NCI-H146 (cell line): ENCODE measurements around the gene WSCD2.

Experiments used
- DNase-seq: peaks from one replicate; lab custom pipeline; 2025; lab: John Stamatoyannopoulos, UW

Gene WSCD2

DNA sequence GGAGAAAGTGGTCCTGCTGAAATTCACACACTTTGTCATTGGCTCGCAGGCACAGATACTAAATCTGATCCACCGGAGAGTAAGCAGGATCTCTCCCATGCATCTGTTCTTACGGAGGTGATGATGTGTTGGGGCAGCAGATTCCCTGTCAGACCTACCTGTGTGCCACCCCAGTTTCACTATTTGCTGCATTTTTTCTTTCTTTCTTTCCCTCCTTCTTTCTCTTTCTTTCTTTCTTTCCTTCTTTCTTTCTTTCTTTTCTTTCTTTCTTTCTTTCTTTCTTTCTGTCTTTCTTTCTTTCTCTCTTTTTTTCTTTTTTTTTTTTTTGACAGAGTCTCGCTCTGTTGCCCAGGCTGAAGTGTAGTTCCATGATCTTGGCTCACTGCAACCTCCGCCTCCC lies 37.4 kb downstream of the WSCD2 start:
- no peak for DNase-seq

GRCh38 chr12:108167974-108168373 lies 38.9 kb downstream of the WSCD2 start:
- no peak for DNase-seq

DNA sequence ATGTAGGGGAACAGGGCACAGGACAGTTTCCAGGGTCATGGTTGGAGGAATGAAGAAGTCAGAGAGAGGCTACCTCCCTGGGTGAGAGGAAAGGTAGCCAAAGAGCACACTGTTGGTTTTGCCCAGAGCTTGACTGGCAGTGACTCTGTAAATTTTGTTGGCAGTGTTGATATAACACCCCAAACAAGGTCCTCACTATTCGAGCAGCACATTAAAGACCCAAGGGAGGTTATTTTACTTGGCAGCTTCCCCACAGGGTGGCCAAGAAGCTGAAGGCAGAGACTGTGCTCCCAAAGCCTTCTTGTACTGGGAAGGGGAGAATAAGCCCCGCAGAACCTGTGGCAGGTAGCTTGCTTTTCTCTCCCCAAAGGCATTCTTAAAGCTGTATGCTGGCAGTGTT lies 40.6 kb downstream of the WSCD2 start:
- DNase-seq, result no peak

DNA sequence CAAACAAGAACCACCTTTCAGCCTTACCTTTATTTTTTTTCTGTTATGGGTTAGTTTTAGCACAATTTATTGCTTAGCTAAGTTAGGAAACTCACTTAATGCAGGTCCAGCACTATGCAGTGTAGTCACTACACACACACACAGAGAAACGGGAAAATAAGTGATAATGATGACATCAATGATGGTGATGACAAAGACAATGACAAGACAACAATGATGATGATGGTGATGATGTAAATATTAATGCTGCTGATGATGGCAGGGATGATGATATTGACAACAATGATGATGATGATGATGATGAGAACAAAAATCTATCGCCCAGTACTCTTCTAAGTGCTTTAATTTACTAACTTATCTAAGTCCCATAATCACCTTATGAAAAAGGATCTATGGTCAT lies 41.1 kb downstream of the WSCD2 start:
- no peak for DNase-seq

DNA sequence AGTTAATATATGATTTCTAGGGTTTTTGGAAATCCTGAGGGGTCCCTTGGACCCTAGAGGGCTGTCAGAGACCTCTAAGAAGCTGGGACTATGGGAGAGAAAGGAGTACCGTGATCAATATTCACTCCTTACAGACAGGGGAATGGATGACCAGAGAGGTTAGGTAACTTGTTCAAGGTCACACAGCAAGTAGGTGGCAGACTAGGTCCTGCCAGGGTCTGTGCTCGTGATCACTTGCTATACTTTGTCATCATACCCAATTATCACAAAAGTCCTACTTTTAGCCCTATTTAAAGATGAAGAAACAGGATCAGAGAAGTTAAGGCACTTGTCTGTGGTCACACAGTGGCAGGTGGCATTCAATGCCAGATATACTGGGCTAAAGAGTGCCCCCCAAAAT lies 42.9 kb downstream of the WSCD2 start:
- no peak for DNase-seq

- DNase-seq, result peak; percentile 19
Observed at GRCh38 chr12:108173160-108173559, 44.1 kb downstream of the WSCD2 start.

DNA sequence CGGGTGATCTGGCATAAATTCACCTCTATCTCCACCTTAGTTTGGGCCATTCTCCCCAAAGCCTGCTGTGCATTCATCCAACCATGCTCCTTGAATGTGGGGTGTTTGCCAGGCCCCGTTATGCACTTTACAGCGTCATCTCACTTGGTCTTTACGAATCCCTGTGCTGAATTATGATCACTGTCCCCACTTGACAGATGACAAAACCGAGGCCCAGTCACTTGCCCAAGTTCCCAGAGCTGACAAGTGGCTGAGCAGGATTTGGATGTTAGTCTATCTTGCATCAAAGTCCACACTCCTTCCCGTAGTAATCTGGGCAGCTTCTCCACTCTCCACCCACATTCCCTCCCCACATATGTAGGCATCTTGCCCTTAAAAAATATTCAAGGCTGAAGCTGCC lies 44.8 kb downstream of the WSCD2 start:
- no peak for DNase-seq

DNA sequence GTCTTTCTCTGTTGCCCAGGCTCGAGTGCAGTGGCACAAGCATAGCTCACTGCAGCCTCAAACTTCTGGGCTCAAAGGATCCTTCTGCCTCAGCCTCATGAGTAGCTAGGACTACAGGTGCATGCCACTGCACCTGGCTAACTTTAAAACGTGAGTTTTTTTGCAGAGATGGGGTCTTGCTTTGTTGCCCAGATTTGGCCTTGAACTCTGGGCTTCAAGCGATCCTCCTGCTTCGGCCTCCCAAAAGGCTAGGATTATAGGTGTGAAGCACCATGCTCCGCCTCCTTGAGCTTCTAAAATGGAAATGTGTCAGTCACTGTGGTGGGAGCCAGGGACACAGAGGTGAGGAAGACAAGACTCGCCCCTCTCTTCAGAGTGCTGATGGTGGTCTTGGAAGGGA lies 45.6 kb downstream of the WSCD2 start:
- DNase-seq, result no peak

- DNase-seq, result peak; percentile 60
Observed at GRCh38 chr12:108175310-108175709, 46.2 kb downstream of the WSCD2 start.

GRCh38 chr12:108176292-108176691 lies 47.2 kb downstream of the WSCD2 start:
- DNase-seq, result no peak

- DNase-seq, result no peak
Observed at GRCh38 chr12:108177131-108177530, 48.0 kb downstream of the WSCD2 start.

DNA sequence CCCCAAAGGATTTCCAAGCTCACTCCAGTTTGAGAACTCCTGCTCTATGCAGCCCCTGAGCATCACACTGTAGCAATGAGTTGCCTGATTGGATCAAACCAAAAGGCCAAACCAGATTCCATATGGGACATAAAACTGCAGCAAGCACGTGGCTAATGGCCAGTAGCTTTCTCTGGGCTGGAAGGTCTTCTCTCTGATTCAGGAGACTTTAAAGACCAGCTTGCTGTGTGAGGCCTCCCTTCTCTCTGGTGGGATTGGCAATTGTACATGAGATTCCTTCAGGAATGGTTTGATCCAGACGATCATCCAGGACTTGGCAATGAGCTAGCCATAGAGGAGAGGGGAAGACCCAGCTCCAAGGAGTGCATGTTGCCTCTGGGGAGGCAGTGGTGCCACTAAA lies 50.2 kb downstream of the WSCD2 start:
- no peak for DNase-seq

GRCh38 chr12:108180255-108181094 lies 51.4 kb downstream of the WSCD2 start:
- no peak for DNase-seq

- no peak for DNase-seq
Observed at GRCh38 chr12:108181095-108181454, 52.0 kb downstream of the WSCD2 start.

- no peak for DNase-seq
Observed at GRCh38 chr12:108182096-108182495, 53.0 kb downstream of the WSCD2 start.

- DNase-seq, result no peak
Observed at GRCh38 chr12:108185002-108185401, 55.9 kb downstream of the WSCD2 start.

DNA sequence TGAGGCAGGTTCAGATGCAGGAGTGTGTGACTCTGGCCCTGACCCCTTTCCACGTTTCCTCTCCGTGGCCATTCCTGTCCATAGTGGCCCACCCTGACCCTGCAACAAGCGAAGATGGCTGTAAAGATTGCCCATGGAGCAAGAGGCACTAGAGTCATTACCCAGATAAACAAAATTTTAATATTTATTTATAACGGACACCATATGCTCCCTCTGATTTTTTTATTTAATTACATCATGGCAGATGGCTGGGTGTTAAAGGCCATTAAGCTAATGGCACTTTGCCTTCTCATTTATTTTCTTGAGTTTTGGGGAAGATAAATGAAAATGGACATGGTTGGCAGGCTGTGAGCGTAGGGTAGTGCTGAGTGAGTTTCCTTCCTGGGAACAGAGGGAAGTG lies 58.7 kb downstream of the WSCD2 start:
- no peak for DNase-seq

DNA sequence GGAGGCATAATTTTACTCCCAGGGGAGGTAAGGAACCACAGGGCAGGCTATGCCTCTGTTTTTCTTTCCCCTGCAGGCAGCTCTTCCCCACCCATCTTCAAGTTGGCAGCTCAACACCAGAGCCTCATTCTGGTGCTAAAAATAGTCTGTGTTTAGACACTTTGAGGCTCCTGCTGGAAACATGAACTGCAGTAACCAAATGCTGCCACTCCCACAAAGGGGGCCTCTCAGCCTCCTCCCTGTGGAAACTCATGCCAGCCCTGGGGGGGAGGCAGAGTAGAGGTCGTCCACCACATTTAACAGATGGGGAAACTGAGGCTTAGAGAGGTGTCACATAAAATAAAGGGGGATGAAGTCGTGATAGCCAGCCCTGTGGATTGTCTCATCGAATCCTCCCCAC lies 61.4 kb downstream of the WSCD2 start:
- no peak for DNase-seq

DNA sequence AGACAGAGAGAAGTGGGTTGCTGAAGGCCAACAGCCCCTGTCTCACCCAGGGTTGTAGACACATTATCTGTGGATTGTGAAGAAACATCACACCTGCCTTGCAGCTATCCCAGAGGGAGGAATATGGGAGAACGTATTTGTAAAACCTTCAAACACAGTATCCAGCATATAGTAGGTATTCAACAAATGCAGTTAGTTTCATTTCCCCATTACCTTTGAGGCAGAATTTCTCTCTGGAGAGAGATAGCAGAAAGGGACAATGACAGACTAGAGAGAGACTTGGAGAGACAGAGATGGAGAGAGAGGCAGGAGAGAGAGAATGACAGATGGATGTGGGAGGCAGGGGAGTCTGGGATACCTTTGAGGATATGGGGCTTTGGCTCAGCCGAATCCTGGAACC lies 62.0 kb downstream of the WSCD2 start:
- no peak for DNase-seq

GRCh38 chr12:108191938-108192337 lies 62.9 kb downstream of the WSCD2 start:
- DNase-seq, result no peak

DNA sequence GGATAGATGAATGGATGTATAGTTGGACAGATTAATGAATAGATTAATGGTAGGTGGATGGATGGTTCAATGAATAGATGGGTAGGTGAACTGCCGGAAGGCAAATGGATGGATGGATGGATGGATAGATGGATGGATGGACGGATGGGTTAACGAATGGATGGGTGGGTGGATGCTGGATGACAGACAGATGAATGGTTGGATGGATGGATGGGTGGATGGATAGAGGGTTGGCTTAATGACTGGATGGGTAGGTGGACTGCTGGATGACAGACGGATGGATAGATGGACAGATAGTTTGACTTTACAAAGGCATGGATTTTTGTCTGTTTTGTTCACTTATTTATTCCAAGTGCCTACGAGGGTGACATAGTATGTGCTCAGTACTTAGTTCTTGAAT lies 64.4 kb downstream of the WSCD2 start:
- no peak for DNase-seq

GRCh38 chr12:108193917-108194316 lies 64.8 kb downstream of the WSCD2 start:
- DNase-seq, result peak; percentile 15

- DNase-seq, result no peak
Observed at GRCh38 chr12:108194585-108194984, 65.5 kb downstream of the WSCD2 start.

- DNase-seq, result no peak
Observed at GRCh38 chr12:108196319-108196718, 67.2 kb downstream of the WSCD2 start.
